Measurements from ENCODE around the gene PTPRN2.

DNA sequence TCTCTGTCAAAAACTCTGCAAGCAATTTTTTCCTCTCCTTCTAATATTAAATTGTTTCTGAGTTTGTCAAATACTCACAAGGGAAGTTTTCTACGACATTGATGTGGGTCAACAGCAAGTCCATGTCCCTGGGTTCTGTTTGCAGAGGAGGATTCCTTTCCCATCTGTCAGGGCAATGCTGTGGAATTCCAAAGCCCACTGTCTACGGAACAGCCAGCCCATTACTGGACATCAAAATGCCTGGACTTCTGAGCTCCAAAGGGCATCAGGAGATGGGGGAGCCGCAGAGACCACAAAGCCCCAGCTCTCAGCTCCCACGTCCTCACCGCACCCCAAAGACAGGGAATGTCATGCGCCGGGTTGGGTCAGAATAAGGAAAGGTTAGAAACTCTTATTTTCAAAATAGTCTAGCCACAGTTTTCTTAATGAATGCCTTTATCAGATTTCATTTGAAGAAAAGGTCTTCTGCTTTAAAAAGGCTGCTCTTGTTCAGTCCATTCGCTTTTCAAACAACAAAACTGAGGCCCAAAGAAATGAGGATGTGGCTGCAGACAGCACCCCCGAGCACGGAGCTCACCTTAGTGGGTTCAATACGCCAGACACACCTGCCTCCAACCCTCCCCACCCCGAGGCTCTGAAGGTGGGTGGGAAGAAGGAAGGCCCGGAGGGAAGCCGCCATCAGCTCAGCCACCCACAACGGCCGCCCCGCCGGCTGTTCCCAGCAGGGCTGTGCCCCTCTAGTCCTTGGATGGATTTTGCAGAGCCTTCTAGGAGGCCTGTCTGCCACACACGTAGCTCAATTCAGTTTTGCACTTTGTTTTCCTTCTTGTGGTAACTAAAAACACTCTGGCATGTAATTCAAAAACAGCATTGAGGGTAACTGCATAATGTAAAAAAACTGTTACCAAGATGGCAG lies 44.7 kb downstream of the PTPRN2 start:
- TF ChIP-seq, protein P1, sequence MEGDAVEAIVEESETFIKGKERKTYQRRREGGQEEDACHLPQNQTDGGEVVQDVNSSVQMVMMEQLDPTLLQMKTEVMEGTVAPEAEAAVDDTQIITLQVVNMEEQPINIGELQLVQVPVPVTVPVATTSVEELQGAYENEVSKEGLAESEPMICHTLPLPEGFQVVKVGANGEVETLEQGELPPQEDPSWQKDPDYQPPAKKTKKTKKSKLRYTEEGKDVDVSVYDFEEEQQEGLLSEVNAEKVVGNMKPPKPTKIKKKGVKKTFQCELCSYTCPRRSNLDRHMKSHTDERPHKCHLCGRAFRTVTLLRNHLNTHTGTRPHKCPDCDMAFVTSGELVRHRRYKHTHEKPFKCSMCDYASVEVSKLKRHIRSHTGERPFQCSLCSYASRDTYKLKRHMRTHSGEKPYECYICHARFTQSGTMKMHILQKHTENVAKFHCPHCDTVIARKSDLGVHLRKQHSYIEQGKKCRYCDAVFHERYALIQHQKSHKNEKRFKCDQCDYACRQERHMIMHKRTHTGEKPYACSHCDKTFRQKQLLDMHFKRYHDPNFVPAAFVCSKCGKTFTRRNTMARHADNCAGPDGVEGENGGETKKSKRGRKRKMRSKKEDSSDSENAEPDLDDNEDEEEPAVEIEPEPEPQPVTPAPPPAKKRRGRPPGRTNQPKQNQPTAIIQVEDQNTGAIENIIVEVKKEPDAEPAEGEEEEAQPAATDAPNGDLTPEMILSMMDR (conservative IDR thresholded peaks at IDR 0.05; ENCODE audit: low read depth, low read length): no peak
- TF ChIP-seq EZH2 (IDR thresholded peaks at IDR 0.05; ENCODE audit: borderline replicate concordance, low read depth, low read length, poor library complexity, severe bottlenecking): no peak

Data from A673 (cell line).